ENCODE data around the gene PPM1J.

DNA sequence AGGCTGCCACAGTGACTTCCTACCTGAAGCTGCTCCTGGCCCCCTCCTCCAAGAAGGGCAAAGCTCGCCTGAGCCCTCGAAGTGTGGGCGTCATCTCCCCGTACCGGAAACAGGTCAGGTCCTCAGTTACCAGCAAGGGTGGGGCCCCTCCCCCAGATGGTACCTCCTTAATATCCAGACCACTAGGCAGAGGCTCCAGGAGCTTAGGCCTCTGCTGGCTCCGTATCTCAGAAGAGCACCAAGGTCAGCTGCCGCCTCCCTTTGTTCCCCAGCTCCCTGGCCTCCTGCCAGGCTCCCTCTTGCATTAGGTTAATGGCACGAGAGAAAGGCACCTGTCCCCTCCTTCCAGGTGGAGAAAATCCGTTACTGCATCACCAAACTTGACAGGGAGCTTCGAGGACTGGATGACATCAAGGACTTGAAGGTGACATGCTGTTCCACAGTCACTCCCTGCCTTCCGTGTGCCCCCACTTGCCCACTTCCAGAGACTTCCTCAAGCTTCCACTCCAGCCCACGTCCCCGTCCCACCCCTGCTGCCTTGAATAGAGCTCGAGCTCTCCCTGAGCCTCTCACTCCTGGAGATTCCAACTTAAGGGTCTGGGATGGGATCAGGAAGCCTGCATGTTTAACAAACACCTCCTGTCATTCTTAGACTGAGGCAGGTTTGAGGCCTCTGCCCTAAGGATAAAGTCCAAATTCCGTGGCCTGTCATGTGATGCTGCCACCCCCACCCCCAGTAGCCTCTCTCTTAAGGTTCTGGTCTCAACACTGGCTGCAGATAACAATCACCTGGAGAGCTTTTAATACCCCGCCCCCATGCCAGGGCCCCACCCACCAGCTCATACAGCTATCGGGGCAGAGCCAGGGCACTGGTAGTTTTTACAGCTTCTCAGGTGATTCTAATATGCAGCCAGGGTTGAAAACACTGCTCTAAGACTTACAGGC lies 16.5 kb downstream of the PPM1J start:
- TF ChIP-seq, protein P1, sequence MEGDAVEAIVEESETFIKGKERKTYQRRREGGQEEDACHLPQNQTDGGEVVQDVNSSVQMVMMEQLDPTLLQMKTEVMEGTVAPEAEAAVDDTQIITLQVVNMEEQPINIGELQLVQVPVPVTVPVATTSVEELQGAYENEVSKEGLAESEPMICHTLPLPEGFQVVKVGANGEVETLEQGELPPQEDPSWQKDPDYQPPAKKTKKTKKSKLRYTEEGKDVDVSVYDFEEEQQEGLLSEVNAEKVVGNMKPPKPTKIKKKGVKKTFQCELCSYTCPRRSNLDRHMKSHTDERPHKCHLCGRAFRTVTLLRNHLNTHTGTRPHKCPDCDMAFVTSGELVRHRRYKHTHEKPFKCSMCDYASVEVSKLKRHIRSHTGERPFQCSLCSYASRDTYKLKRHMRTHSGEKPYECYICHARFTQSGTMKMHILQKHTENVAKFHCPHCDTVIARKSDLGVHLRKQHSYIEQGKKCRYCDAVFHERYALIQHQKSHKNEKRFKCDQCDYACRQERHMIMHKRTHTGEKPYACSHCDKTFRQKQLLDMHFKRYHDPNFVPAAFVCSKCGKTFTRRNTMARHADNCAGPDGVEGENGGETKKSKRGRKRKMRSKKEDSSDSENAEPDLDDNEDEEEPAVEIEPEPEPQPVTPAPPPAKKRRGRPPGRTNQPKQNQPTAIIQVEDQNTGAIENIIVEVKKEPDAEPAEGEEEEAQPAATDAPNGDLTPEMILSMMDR (IDR thresholded peaks at IDR 0.05; ENCODE audit: low read depth, low read length) = no peak
- TF ChIP-seq EZH2phosphoT487 (IDR thresholded peaks at IDR 0.05; ENCODE audit: low read depth) = no peak
